ENCODE measurements around the gene HOXB1.

GRCh38 chr17:48488548-48489106, 42.2 kb downstream of the HOXB1 start:
- TF ChIP-seq YY1 (IDR thresholded peaks at IDR 0.05; ENCODE audit: insufficient read depth, insufficient read length) (no peak), SUZ12 (IDR thresholded peaks at IDR 0.05; ENCODE audit: extremely low read depth, insufficient read depth, insufficient read length) (no peak)

All from NT2/D1 (cell line).